GM21786 (cell line): ENCODE measurements around the gene ARIH1.

ENCODE experiments used
- ATAC-seq: cut with Tn5 transposase; IDR thresholded peaks from one replicate; pipeline ENCODE4 v1.9.1; 2021; ENCODE audit not compliant: unreplicated experiment

The ARIH1 gene

GRCh38 chr15:72487070-72487797 lies 13.1 kb downstream of the ARIH1 start:
- no peak for ATAC-seq

GRCh38 chr15:72488558-72488957 lies 14.4 kb downstream of the ARIH1 start:
- ATAC-seq: no peak

GRCh38 chr15:72489943-72490554 lies 15.9 kb downstream of the ARIH1 start:
- no peak for ATAC-seq

- ATAC-seq: no peak
Observed at GRCh38 chr15:72491768-72492167, 17.6 kb downstream of the ARIH1 start.

GRCh38 chr15:72492733-72493132 lies 18.6 kb downstream of the ARIH1 start:
- no peak for ATAC-seq

GRCh38 chr15:72493220-72493619 lies 19.1 kb downstream of the ARIH1 start:
- no peak for ATAC-seq

- no peak for ATAC-seq
Observed at GRCh38 chr15:72495007-72495406, 20.9 kb downstream of the ARIH1 start.

GRCh38 chr15:72496783-72497182 lies 22.7 kb downstream of the ARIH1 start:
- ATAC-seq: no peak

- ATAC-seq: no peak
Observed at GRCh38 chr15:72497402-72497801, 23.3 kb downstream of the ARIH1 start.

GRCh38 chr15:72502220-72502809 lies 28.2 kb downstream of the ARIH1 start:
- no peak for ATAC-seq

- no peak for ATAC-seq
Observed at GRCh38 chr15:72503147-72503546, 29.0 kb downstream of the ARIH1 start.

- ATAC-seq: no peak
Observed at GRCh38 chr15:72507402-72508092, 33.4 kb downstream of the ARIH1 start.

GRCh38 chr15:72509484-72509883 lies 35.4 kb downstream of the ARIH1 start:
- ATAC-seq: no peak

GRCh38 chr15:72511536-72511935 lies 37.4 kb downstream of the ARIH1 start:
- ATAC-seq: no peak

- ATAC-seq: no peak
Observed at GRCh38 chr15:72515591-72516389, 41.7 kb downstream of the ARIH1 start.

- ATAC-seq: no peak
Observed at GRCh38 chr15:72516777-72517176, 42.6 kb downstream of the ARIH1 start.

GRCh38 chr15:72521682-72522081 lies 47.6 kb downstream of the ARIH1 start:
- ATAC-seq: no peak

GRCh38 chr15:72532991-72533601 lies 59.0 kb downstream of the ARIH1 start:
- no peak for ATAC-seq

- ATAC-seq: no peak
Observed at GRCh38 chr15:72534523-72534922, 60.4 kb downstream of the ARIH1 start.

- no peak for ATAC-seq
Observed at GRCh38 chr15:72535911-72536310, 61.8 kb downstream of the ARIH1 start.

- no peak for ATAC-seq
Observed at GRCh38 chr15:72536506-72536905, 62.4 kb downstream of the ARIH1 start.
